H1 (cell line): ENCODE data around the gene AOPEP.

Experiments used
- EGR1 ChIP-seq: IDR thresholded peaks from 2 replicates; pipeline ENCODE4 v1.6.1; 2011; ENCODE audit warnings: low read depth, low read length, borderline replicate concordance
- KDM1A ChIP-seq: fragments of 200-600, 300-600 bp; sonication (generic); IDR thresholded peaks from 2 replicates; pipeline ENCODE4 v1.7.1; 2016; ENCODE audit warnings: mild to moderate bottlenecking, low read length, borderline replicate concordance
- POLR2A ChIP-seq, 2 experiments: IDR thresholded peaks; 1 replicate in 1 of 2; 2 replicates in 1 of 2; pipeline ENCODE4 v1.6.1; 2011; ENCODE audit warnings: low read depth in 2 of 2, low read length in 2 of 2, mild to moderate bottlenecking in 2 of 2; ENCODE audit errors: control extremely low read depth in 1 of 2
- SP4 ChIP-seq: IDR thresholded peaks from 2 replicates; pipeline ENCODE4 v1.6.1; 2012; ENCODE audit warnings: low read length, inconsistent platforms

GRCh38 chr9:94799578-94800264 is 73.2 kb downstream of the AOPEP start:
- TF ChIP-seq SP4 (no peak), KDM1A (no peak), POLR2A (IDR thresholded peaks at IDR 0.05; ENCODE audit: control extremely low read depth in 1 of 2, low read depth in 2 of 2, low read length in 2 of 2) (no peak), EGR1 (no peak)
